GM19099 (cell line): ENCODE measurements around the gene TAS2R7.

Experiments
- POLR2A ChIP-seq: IDR thresholded peaks from 3 replicates; pipeline ENCODE4 v1.6.1; 2011; ENCODE audit warnings: low read depth; ENCODE audit not compliant: insufficient read length; ENCODE audit errors: extremely low read depth

The TAS2R7 gene

DNA sequence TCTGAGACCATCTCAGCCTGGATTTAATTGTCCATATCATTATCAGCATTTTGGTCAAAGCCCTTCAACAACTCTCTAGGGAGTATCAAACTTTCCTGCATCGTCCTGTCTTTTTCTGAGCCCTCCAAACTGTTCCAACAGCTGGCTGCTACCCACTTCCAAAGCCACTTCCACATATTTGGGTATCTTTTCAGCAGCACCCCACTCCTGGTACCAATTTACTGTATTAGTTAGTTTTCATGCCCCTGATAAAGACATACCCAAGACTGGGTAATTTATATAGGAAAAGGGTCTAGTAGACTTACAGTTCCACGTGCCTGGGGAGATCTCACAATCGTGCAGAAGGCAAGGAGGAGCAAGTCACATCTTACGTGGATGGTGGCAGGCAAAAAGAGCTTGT is 46.2 kb downstream of the TAS2R7 start:
- TF ChIP-seq POLR2A = no peak

DNA sequence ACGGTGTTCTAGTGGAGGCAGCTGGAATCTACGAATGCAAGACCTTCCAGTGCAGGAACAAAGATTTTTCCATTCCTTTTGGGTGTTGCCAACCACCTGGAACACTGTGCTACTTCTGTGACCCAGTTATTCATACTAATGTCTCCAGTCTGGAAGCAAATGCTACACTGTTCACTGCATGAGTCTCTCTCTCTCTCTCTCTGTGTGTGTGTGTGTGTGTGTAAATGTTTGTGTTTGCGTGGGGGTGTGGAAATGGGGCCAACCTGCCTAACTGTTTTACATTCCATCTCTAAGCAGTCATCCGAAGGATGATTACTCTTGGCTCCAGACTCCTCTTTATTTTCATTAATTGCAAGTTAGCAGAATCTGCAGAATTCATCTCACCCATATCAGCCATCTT is 49.4 kb downstream of the TAS2R7 start:
- TF ChIP-seq POLR2A = no peak
